SU-DHL-6 (cell line): Measurements from ENCODE around the gene UGT1A10.
"Not testable (repeated sequence)": the region's sequence is repeated elsewhere in the genome, so short reads cannot be mapped to it uniquely, and the experiment has no call there.

Experiments used
- H2AFZ ChIP-seq: fragments of 200-600 bp; sonication (generic); 2 replicates; pipeline ENCODE4 v1.6.1; 2014; ENCODE audit warnings: low read depth, mild to moderate bottlenecking, moderate library complexity, mixed read lengths, antibody characterized with exemption, low read length; ENCODE audit not compliant: severe bottlenecking
- H3F3A ChIP-seq: fragments of 200-600 bp; shearing (Covaris generic); 2 replicates; pipeline ENCODE4 v1.6.0; 2016; ENCODE audit warnings: antibody characterized with exemption, mild to moderate bottlenecking; ENCODE audit not compliant: insufficient read depth
- H3K27ac ChIP-seq: fragments of 200-600 bp; sonication (generic); 2 replicates; pipeline ENCODE4 v1.5.1; 2016; ENCODE audit warnings: low read depth, mild to moderate bottlenecking, low read length, moderate library complexity, mixed read lengths
- H3K27me3 ChIP-seq: fragments of 200-600 bp; sonication (generic), shearing (Covaris generic); 2 replicates; pipeline ENCODE4 v1.6.0; 2014; ENCODE audit warnings: mild to moderate bottlenecking, low read length
- H3K36me3 ChIP-seq: fragments of 200-600 bp; sonication (generic); 2 replicates; pipeline ENCODE4 v1.6.1; 2014; ENCODE audit warnings: mild to moderate bottlenecking, low read length, mixed read lengths
- H3K4me2 ChIP-seq: fragments of 300-600, 200-600 bp; shearing (Covaris generic), sonication (generic); 2 replicates; pipeline ENCODE4 v1.6.0; 2014; ENCODE audit warnings: low read length, low read depth, mild to moderate bottlenecking; ENCODE audit not compliant: poor library complexity, severe bottlenecking
- H3K4me3 ChIP-seq: fragments of 200-600 bp; sonication (generic); 2 replicates; pipeline ENCODE4 v1.5.1; 2014; ENCODE audit warnings: antibody characterized with exemption, low read length, mild to moderate bottlenecking, mixed read lengths; ENCODE audit not compliant: insufficient read depth, poor library complexity, severe bottlenecking
- H3K79me2 ChIP-seq: fragments of 200-600 bp; sonication (generic); 2 replicates; pipeline ENCODE4 v1.6.1; 2014; ENCODE audit warnings: mild to moderate bottlenecking, low read length, moderate library complexity; ENCODE audit not compliant: insufficient read depth
- H3K9ac ChIP-seq: fragments of 200-600 bp; sonication (generic); 2 replicates; pipeline ENCODE4 v1.7.0; 2014; ENCODE audit warnings: mild to moderate bottlenecking, low read length
- H3K9me2 ChIP-seq: fragments of 200-600 bp; sonication (generic); replicated peaks from 2 replicates; pipeline ENCODE4 v1.6.1; 2014; ENCODE audit warnings: low read length; ENCODE audit not compliant: insufficient read depth
- H3K9me3 ChIP-seq: fragments of 200-600 bp; sonication (generic); 2 replicates; pipeline ENCODE4 v1.6.1; 2014; ENCODE audit warnings: low read length, mixed read lengths; ENCODE audit not compliant: insufficient read depth
- H4K20me1 ChIP-seq: fragments of 200-600 bp; sonication (generic); 2 replicates; pipeline ENCODE4 v1.6.1; 2014; ENCODE audit warnings: low read depth, mild to moderate bottlenecking, antibody characterized with exemption, low read length, moderate library complexity, mixed read lengths
- CTCF ChIP-seq: fragments of 200-600 bp; sonication (generic); IDR thresholded peaks from one replicate; pipeline ENCODE4 v1.5.1; 2017; ENCODE audit warnings: antibody characterized with exemption, mild to moderate bottlenecking, low read length, moderate library complexity; ENCODE audit not compliant: insufficient read depth, poor library complexity, severe bottlenecking
- EZH2phosphoT487 ChIP-seq: fragments of 200-600 bp; sonication (generic), shearing (Covaris generic); conservative IDR thresholded peaks from 2 replicates; pipeline ENCODE4 v1.6.1; 2018; ENCODE audit warnings: mild to moderate bottlenecking, antibody characterized with exemption, low read length, moderate library complexity, mixed read lengths

The UGT1A10 gene

GRCh38 chr2:233743464-233744259 lies 107.4 kb downstream of the UGT1A10 start:
- no peak overlapping the region for H3K4me2 ChIP-seq
- H3K27ac ChIP-seq: no peak overlapping the region
- no peaks in the 10 kb centered on the region for H3K9me3 ChIP-seq
- H2AFZ ChIP-seq: no peak overlapping the region
- no peak for TF ChIP-seq EZH2phosphoT487
- no peak for TF ChIP-seq CTCF
- H3K9ac ChIP-seq: no peak overlapping the region
- H3K9me2 ChIP-seq: no peaks in the 10 kb centered on the region
- H3F3A ChIP-seq: no peaks in the 10 kb centered on the region
- H3K79me2 ChIP-seq: no peaks in the 10 kb centered on the region
- H3K27me3 ChIP-seq: no peaks in the 10 kb centered on the region
- H4K20me1 ChIP-seq: no peaks in the 10 kb centered on the region
- no peaks in the 10 kb centered on the region for H3K36me3 ChIP-seq
- H3K4me3 ChIP-seq: no peak overlapping the region

- Histone ChIP-seq H3K9ac (no peak overlapping the region), H3F3A (no peaks in the 10 kb centered on the region), H3K9me3 (no peaks in the 10 kb centered on the region), H3K4me2 (no peak overlapping the region), H3K79me2 (no peaks in the 10 kb centered on the region), H3K27ac (no peak overlapping the region), H3K36me3 (no peaks in the 10 kb centered on the region), H3K27me3 (no peaks in the 10 kb centered on the region), H3K9me2 (no peaks in the 10 kb centered on the region), H3K4me3 (no peak overlapping the region), H4K20me1 (no peaks in the 10 kb centered on the region), H2AFZ (no peak overlapping the region)
- TF ChIP-seq CTCF: no peak
- no peak for TF ChIP-seq EZH2phosphoT487
These were observed 109.0 kb downstream of the UGT1A10 start for GRCh38 chr2:233745073-233745755.

GRCh38 chr2:233745838-233746237 lies 109.6 kb downstream of the UGT1A10 start:
- H3K9me3 ChIP-seq, H3K27ac ChIP-seq, H3K9me2 ChIP-seq, H3K79me2 ChIP-seq, H3K4me2 ChIP-seq, H3F3A ChIP-seq, H3K9ac ChIP-seq, H2AFZ ChIP-seq, H3K4me3 ChIP-seq, H4K20me1 ChIP-seq, H3K27me3 ChIP-seq, H3K36me3 ChIP-seq: not testable (repeated sequence)
